ENCODE measurements around the gene CXCR6.
A peak's percentile ranks its signal among the peaks of the same experiment; 100 is the strongest.

The CXCR6 gene

DNA sequence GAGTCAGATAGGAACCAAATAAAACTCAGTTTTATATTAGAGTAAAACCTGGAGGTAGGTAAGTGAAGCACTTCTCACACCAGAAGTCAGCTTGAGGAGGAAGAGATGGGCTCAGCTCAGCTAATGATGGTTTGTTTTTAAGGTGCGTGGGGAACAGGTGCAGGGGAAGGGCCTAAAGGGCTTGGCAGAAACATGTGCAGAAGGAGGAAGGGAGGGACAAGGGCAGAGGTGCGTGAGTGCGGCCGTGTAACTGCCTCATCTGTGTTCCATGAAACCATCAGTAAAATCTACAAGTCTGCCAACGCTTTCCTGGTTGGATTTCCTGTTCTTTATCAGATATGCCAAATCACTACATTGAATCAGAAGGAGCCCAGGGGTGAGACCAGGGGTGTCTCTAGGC, 32.4 kb downstream of the CXCR6 start:
- Histone ChIP-seq H3K36me3 (ENCODE audit: insufficient read depth, low read length) (peaks cover 25% of the 10 kb centered on the region), H3K4me3 (ENCODE audit: low read length) (no peak overlapping the region), H3K4me2 (ENCODE audit: low read length) (no peak overlapping the region), H3K27me3 (ENCODE audit: control insufficient read depth, insufficient read depth, low read length) (no peaks in the 10 kb centered on the region), H3K4me1 (ENCODE audit: control insufficient read depth, insufficient read depth, low read length) (peaks cover 20% of the 10 kb centered on the region), H3K9ac (ENCODE audit: low read depth, low read length) (no peak overlapping the region), H3K9me3 (replicated peaks; ENCODE audit: low read length) (no peaks in the 10 kb centered on the region)

DNA sequence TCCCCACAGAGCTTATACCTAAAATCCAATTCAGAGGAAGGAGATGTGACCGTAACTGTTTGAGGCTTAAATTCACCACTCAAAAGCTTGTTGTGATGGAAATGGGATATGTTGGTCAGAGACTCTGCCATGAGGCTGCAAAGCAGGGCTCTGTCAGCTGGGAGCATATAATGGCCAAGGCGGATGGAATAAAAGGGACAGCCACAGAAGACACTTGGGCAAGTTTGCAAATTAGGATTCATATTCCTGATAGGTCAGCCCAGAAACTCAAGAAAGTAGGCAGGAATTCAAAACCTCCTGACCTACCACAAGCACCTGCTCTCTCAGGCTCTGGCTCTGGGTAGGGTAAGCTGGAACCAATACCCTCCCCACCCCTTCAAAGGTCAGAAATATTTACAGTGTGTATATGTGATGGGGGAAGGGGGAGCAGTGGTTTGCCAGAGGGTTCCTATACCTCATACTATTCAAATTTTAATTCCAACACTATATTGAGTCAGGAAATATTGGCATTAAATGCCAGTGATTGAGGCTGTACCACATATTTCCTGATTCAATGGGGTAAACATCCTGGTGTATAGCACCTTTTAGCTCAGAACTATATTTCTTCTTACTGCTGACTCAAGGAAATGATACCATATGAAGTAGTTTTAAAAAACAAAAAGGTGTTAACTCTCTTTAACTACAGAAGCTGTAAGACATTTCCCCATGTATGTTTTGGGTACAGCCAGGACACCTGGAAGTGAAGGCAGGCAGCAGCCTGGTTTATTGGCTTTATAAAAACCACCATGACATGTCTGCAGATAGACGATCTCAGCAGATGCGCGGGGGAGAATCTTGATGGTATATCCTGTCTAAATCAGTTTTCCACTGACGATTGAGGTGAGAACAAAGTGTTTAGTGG, 33.2 kb downstream of the CXCR6 start:
- Histone ChIP-seq H3K9ac (ENCODE audit: low read depth, low read length) (no peak overlapping the region), H3K4me3 (ENCODE audit: low read length) (no peak overlapping the region), H3K27me3 (ENCODE audit: control insufficient read depth, insufficient read depth, low read length) (no peaks in the 10 kb centered on the region), H3K4me1 (ENCODE audit: control insufficient read depth, insufficient read depth, low read length) (peaks cover 28% of the 10 kb centered on the region), H3K9me3 (replicated peaks; ENCODE audit: low read length) (no peaks in the 10 kb centered on the region), H3K36me3 (ENCODE audit: insufficient read depth, low read length) (peaks cover 25% of the 10 kb centered on the region), H3K4me2 (ENCODE audit: low read length) (no peak overlapping the region)

DNA sequence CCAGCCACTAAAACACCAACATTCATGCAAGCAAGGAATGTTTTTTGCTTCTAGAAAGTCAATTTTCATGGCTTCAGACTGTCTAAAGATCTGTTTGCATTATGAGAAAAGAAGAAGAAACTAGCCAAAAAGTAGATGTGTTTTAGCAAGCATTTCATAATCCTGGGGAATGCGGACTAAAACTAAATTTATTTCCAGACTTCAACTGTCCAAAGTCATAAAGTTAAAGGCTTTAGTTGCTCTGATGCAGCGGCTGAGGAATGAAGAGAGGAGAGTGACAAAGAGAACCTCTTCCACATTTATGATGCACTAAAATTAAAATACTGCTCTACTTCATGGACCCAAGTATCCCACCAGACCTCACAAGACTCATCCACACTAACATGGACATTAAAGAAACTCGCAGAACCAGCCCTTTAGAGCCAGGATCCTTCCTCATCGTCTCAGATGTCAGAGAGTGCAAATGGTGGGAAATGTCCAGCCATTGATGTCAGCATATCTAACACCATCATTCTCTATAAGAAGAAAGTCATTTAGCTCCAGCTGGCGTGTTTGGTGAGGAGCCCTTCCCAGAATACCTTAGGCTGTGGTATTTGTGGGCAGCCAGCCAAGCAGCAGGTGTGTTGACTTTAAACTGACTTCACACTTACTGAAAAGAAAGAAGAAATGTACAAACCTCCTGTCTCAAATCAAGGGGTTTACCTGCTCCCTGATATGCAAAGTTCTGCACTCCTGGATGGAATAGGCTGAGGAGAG, 34.9 kb downstream of the CXCR6 start:
- Histone ChIP-seq H3K4me3 (ENCODE audit: low read length) (no peak overlapping the region), H3K27me3 (ENCODE audit: control insufficient read depth, insufficient read depth, low read length) (no peaks in the 10 kb centered on the region), H3K4me2 (ENCODE audit: low read length) (no peak overlapping the region), H3K9ac (ENCODE audit: low read depth, low read length) (no peak overlapping the region), H3K9me3 (replicated peaks; ENCODE audit: low read length) (no peaks in the 10 kb centered on the region), H3K36me3 (ENCODE audit: insufficient read depth, low read length) (peaks cover 29% of the 10 kb centered on the region), H3K4me1 (ENCODE audit: control insufficient read depth, insufficient read depth, low read length) (peaks cover 22% of the 10 kb centered on the region)

DNA sequence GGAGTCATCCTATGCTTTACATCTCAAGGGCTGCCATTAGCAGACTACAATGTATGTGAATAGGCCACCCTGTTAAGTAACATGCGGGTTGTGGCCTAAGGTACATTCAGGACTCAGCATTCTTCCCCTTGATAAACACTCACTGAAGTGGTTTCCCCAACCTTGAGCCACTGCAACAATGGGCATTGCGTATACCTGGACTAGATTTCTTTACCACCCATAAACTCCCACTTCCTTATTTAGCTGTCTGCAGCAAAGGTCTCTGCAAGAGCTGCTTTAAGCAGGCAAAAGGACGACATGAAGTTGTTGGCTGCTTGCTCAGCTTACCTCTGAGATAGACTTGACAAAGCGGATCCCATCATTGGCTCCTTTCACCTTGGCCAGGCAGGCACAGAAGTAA, 36.1 kb downstream of the CXCR6 start:
- H3K36me3 ChIP-seq (ENCODE audit: insufficient read depth, low read length) = peaks cover 29% of the 10 kb centered on the region
- no peak overlapping the region for H3K4me3 ChIP-seq (ENCODE audit: low read length)
- no peaks in the 10 kb centered on the region for H3K27me3 ChIP-seq (ENCODE audit: control insufficient read depth, insufficient read depth, low read length)
- H3K9ac ChIP-seq (ENCODE audit: low read depth, low read length) = no peak overlapping the region
- H3K9me3 ChIP-seq (replicated peaks; ENCODE audit: low read length) = no peaks in the 10 kb centered on the region
- H3K4me2 ChIP-seq (ENCODE audit: low read length) = no peak overlapping the region
- H3K4me1 ChIP-seq (ENCODE audit: control insufficient read depth, insufficient read depth, low read length) = peaks cover 16% of the 10 kb centered on the region

DNA sequence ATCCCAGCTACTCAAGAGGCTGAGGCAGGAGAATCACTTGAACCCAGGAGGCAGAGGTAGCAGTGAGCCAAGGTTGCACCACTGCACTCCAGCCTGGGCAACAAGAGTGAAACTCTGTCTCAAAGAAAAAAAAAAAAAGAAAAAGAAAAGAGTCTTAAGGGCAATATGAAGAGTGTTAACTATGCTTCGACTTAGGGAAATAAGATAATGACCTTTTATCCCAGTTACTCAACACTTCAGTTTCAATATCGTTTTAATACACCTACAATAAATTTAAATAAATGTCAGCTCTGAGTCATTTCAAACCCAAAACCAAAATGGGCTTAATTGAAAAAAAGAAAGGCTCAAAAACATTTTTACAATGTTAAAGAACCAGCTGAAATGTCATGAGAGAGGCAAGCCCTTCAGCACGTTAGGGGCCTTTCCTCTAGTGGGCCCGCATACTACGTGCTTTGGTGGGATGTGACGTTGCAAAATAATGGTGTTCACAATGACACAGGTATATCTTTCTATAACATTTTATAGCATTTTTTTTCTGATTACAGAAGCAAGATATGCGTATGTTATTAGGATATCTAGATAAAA, 37.1 kb downstream of the CXCR6 start:
- H3K27me3 ChIP-seq (ENCODE audit: control insufficient read depth, insufficient read depth, low read length) = no peaks in the 10 kb centered on the region
- H3K4me2 ChIP-seq (ENCODE audit: low read length) = no peak overlapping the region
- H3K36me3 ChIP-seq (ENCODE audit: insufficient read depth, low read length) = peaks cover 23% of the 10 kb centered on the region
- no peaks in the 10 kb centered on the region for H3K9me3 ChIP-seq (replicated peaks; ENCODE audit: low read length)
- H3K4me1 ChIP-seq (ENCODE audit: control insufficient read depth, insufficient read depth, low read length) = peaks cover 18% of the 10 kb centered on the region
- H3K4me3 ChIP-seq (ENCODE audit: low read length) = no peak overlapping the region
- H3K9ac ChIP-seq (ENCODE audit: low read depth, low read length) = no peak overlapping the region

DNA sequence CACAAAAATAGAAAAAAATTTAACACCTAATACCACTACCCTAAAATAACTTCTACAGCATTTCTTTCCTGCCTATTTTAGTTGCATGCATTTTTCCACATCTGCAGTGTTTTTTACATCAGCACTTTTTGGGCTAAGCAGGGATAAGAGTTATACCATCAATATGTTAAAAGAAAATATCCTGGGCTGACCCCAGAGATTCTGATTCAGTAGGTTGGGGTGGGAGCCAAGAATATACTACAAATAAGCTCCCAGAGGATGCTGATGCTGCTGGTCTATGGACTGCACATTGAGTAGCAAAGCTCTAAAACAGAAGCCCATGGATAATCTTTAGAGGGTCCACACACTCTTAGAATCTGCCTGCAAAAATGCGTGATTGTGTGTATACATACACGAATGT, 37.6 kb downstream of the CXCR6 start:
- no peaks in the 10 kb centered on the region for H3K9me3 ChIP-seq (replicated peaks; ENCODE audit: low read length)
- H3K4me2 ChIP-seq (ENCODE audit: low read length) = no peak overlapping the region
- no peak overlapping the region for H3K4me3 ChIP-seq (ENCODE audit: low read length)
- H3K36me3 ChIP-seq (ENCODE audit: insufficient read depth, low read length) = peaks cover 18% of the 10 kb centered on the region
- peaks cover 23% of the 10 kb centered on the region for H3K4me1 ChIP-seq (ENCODE audit: control insufficient read depth, insufficient read depth, low read length)
- H3K27me3 ChIP-seq (ENCODE audit: control insufficient read depth, insufficient read depth, low read length) = no peaks in the 10 kb centered on the region
- H3K9ac ChIP-seq (ENCODE audit: low read depth, low read length) = no peak overlapping the region

DNA sequence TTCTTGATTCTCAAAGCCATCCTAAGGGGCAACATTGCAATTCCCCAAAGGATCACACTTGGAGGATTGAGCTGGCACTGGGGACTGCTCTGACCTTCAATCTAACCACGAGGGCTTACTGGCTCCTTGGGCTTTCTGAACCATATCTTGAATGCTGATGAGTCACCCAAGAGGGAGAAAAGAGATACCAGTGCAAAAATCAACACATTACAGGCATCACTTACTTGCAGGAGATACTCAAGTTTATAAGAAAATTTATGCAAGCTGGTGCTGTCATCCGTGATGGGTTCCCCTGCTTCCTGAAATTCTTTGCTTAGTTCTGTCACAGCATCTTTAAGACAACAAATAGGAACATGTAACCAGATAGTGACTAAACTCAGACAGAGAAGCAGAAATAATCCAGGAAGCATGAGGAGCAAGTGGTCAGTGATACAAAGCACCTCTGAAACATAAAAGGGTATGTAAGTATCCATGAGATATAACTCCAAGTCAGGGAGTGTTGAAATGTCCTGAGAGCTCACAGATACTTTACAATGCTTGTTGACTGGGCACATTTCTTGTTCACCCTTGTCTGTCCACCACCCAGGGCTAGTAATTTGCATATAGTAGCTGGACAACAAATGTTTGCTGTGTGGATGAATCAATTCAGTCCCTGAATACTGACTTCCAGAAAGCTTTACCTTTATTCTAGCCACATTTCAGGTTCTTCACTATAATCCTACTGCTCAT, 38.2 kb downstream of the CXCR6 start:
- Histone ChIP-seq H3K4me3 (ENCODE audit: low read length) (no peak overlapping the region), H3K27me3 (ENCODE audit: control insufficient read depth, insufficient read depth, low read length) (no peaks in the 10 kb centered on the region), H3K4me2 (ENCODE audit: low read length) (no peak overlapping the region), H3K9ac (ENCODE audit: low read depth, low read length) (no peak overlapping the region), H3K4me1 (ENCODE audit: control insufficient read depth, insufficient read depth, low read length) (peaks cover 30% of the 10 kb centered on the region), H3K9me3 (replicated peaks; ENCODE audit: low read length) (no peaks in the 10 kb centered on the region), H3K36me3 (ENCODE audit: insufficient read depth, low read length) (peaks cover 13% of the 10 kb centered on the region)

DNA sequence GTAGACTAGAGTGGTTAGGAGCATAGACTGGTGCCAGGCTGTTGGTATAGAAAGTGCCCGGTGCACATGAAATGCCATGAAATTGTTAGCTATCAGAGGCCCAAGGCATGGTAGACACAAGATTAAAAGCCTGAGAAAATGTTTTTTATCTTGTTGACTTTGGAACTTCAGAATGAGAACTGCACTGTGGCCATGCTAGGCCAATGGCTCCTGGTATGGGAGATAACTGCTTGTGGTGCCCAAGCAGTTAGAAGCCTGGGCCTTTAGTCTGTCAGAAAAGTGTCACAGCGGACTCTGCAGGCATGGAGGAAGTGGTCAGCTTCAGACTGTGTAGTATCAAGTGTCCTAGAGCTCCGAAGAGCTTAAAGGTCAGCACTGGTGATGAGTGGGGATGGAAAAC, 40.5 kb downstream of the CXCR6 start:
- Histone ChIP-seq H3K4me3 (ENCODE audit: low read length) (no peak overlapping the region), H3K36me3 (ENCODE audit: insufficient read depth, low read length) (peaks cover 7% of the 10 kb centered on the region), H3K9ac (ENCODE audit: low read depth, low read length) (no peak overlapping the region), H3K4me1 (ENCODE audit: control insufficient read depth, insufficient read depth, low read length) (peaks cover 52% of the 10 kb centered on the region), H3K27me3 (ENCODE audit: control insufficient read depth, insufficient read depth, low read length) (no peaks in the 10 kb centered on the region), H3K9me3 (replicated peaks; ENCODE audit: low read length) (no peaks in the 10 kb centered on the region), H3K4me2 (ENCODE audit: low read length) (no peak overlapping the region)

DNA sequence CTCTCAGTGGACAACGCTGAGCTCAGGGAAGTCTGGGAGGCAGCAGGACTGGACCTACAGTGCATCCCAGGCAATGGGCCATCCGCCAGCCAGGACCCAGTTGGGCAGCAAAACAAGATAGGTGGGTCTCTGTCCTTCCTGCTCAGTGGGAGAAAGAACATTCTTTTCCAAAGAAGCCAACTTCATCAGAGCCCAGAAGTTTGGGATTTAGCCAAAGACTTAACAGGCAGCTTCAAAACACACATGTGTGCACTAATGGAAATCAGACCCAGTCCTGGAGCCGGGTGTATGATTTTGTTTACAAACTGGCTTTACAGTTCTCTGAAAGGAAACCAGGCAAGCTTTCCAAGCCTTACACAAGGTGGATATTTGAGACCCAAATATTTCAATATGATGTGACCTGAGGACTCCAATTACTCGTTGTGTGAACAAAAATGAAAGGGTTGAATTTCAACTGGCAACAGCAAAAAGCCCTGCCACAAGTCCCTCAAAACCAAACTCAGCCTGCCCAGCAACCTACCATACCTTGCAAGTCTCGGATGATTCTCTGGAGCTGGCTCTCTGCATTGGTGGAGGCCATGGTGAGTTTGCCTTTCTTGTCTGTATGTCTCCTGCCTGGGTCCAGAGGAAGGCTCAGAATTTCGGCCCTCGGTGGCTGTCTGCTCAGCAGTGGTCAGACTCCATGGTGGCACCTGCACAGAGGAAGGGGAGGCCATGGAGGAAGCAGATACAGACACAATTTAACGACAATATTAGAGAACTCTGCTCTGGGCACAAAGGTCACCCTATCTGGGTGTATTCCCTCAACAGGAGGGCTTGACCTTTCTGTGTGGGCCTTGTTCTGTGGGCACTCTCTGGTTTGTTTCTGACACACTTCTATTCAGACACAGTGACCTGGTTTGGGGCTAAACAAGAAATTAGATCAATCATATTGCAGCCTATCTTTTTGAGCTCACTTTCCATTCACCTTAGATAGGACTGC, 41.4 kb downstream of the CXCR6 start:
- Histone ChIP-seq H3K9me3 (replicated peaks; ENCODE audit: low read length) (no peaks in the 10 kb centered on the region), H3K4me1 (ENCODE audit: control insufficient read depth, insufficient read depth, low read length) (peaks cover 61% of the 10 kb centered on the region)

DNA sequence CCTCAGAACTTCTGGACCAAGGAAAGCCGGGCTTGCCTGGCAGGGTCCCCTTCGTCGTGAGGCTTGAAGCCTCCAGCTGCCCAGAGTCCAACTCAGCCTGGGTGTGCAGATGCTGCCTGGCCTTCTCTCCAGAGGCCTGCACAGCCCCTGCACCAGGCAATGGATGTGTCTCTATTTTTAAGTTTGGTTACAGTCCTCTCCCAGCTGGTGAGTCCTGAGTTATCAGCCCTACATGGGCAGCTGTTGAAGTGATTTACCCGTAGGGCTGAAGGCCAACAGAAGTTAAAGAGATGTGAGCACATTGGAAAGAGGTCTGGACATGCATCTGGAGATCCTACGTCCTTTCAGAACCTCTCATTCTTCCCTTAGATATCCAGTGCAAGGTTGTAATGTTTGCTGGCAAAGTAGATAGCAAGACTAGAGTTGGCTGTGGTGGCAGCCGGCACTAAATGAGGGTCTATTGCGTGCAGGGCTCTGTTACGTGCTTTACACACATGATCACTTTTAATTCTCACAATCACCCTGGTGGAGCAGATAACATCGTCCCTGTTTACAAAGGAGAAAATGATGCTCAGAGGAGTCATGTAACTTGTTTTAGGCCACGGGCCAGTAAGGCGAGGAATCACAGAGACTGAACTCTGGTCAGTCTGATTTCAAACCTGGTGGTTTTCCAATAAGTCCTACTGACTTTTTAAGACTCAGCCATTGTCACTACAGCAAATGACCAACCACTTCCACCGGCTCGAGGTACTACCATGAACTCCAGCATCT, 42.5 kb downstream of the CXCR6 start:
- H3K27me3 ChIP-seq (ENCODE audit: control insufficient read depth, insufficient read depth, low read length) = no peaks in the 10 kb centered on the region
- H3K4me2 ChIP-seq (ENCODE audit: low read length) = peak overlapping the region; percentile 64
- H3K4me3 ChIP-seq (ENCODE audit: low read length) = no peak overlapping the region
- H3K36me3 ChIP-seq (ENCODE audit: insufficient read depth, low read length) = peaks cover 3% of the 10 kb centered on the region
- H3K9me3 ChIP-seq (replicated peaks; ENCODE audit: low read length) = no peaks in the 10 kb centered on the region
- H3K4me1 ChIP-seq (ENCODE audit: control insufficient read depth, insufficient read depth, low read length) = peaks cover 60% of the 10 kb centered on the region
- peak overlapping the region; percentile 75 for H3K9ac ChIP-seq (ENCODE audit: low read depth, low read length)

More for the DNA sequence above, 41.4 kb downstream of the CXCR6 start:
- Histone ChIP-seq H3K36me3 (ENCODE audit: insufficient read depth, low read length) (peaks cover 3% of the 10 kb centered on the region), H3K4me3 (ENCODE audit: low read length) (no peak overlapping the region), H3K4me2 (ENCODE audit: low read length) (no peak overlapping the region), H3K27me3 (ENCODE audit: control insufficient read depth, insufficient read depth, low read length) (no peaks in the 10 kb centered on the region), H3K9ac (ENCODE audit: low read depth, low read length) (no peak overlapping the region)
